ENCODE measurements around the gene CD2AP.

- no peak for TF ChIP-seq CTCF (conservative IDR thresholded peaks at IDR 0.05)
- no peak for TF ChIP-seq ZFX (IDR thresholded peaks at IDR 0.05)
Observed at GRCh38 chr6:47651505-47651944, 173.9 kb downstream of the CD2AP start.

Measured in C4-2B (cell line).